ENCODE results near the gene PDE6A.

Gene PDE6A

GRCh38 chr5:149940077-149940574 is 4.5 kb downstream of the PDE6A start (continued):
- TF ChIP-seq ZEB2 (tag by site-specific recombination; IDR thresholded peaks at IDR 0.05) (peak; percentile 63), ZNF280D (tag by site-specific recombination; IDR thresholded peaks at IDR 0.05) (no peak), ZNF211 (tag by site-specific recombination; IDR thresholded peaks at IDR 0.05; ENCODE audit: low read depth) (no peak), ZNF521 (tag by site-specific recombination; IDR thresholded peaks at IDR 0.05) (no peak), ZNF677 (tag by site-specific recombination; IDR thresholded peaks at IDR 0.05) (no peak), ZNF248 (tag by site-specific recombination; IDR thresholded peaks at IDR 0.05) (no peak), FEZF1 (tag by site-specific recombination; IDR thresholded peaks at IDR 0.05) (no peak)
- TF ChIP-seq, protein P1, sequence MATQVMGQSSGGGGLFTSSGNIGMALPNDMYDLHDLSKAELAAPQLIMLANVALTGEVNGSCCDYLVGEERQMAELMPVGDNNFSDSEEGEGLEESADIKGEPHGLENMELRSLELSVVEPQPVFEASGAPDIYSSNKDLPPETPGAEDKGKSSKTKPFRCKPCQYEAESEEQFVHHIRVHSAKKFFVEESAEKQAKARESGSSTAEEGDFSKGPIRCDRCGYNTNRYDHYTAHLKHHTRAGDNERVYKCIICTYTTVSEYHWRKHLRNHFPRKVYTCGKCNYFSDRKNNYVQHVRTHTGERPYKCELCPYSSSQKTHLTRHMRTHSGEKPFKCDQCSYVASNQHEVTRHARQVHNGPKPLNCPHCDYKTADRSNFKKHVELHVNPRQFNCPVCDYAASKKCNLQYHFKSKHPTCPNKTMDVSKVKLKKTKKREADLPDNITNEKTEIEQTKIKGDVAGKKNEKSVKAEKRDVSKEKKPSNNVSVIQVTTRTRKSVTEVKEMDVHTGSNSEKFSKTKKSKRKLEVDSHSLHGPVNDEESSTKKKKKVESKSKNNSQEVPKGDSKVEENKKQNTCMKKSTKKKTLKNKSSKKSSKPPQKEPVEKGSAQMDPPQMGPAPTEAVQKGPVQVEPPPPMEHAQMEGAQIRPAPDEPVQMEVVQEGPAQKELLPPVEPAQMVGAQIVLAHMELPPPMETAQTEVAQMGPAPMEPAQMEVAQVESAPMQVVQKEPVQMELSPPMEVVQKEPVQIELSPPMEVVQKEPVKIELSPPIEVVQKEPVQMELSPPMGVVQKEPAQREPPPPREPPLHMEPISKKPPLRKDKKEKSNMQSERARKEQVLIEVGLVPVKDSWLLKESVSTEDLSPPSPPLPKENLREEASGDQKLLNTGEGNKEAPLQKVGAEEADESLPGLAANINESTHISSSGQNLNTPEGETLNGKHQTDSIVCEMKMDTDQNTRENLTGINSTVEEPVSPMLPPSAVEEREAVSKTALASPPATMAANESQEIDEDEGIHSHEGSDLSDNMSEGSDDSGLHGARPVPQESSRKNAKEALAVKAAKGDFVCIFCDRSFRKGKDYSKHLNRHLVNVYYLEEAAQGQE (tag by site-specific recombination; IDR thresholded peaks at IDR 0.05) = no peak

- Histone ChIP-seq H3K4me1 (ENCODE audit: control insufficient read depth, insufficient read depth, low read length) (peaks cover 13% of the 10 kb centered on the region), H3K27ac (ENCODE audit: extremely low read depth, low read depth, low read length) (no peak overlapping the region), H3K36me3 (ENCODE audit: control insufficient read depth in 2 of 2, insufficient read depth in 1 of 2, low read length in 2 of 2) (no peaks in the 10 kb centered on the region), H3K4me3 (ENCODE audit: low read depth, low read length) (no peak overlapping the region), H3K9me3 (ENCODE audit: control insufficient read depth, insufficient read depth, low read depth, low read length) (no peaks in the 10 kb centered on the region)
- ChIA-PET POLR2A (interaction anchor here (0.6 to 1.9 kb wide), 2 partner anchors 21 to 476 kb away, joined by 4 to 8 read pairs; partner anchors contain the start of gene SLC26A2), CTCF (interaction anchor here (0.6 to 1.7 kb wide), 5 partner anchors 16 to 1575 kb away, joined by 3 to 4 read pairs (median 3); no protein-coding TSS in a partner anchor)
- TF ChIP-seq ZBTB1 (tag by site-specific recombination; IDR thresholded peaks at IDR 0.05) (no peak), ZNF423 (tag by site-specific recombination; IDR thresholded peaks at IDR 0.05) (no peak), ZNF26 (tag by site-specific recombination; IDR thresholded peaks at IDR 0.05) (no peak), ZNF426 (tag by site-specific recombination; IDR thresholded peaks at IDR 0.05) (no peak), WT1 (tag by site-specific recombination; IDR thresholded peaks at IDR 0.05) (peak; percentile 67), ZFP69B (tag by site-specific recombination; IDR thresholded peaks at IDR 0.05) (no peak), ZSCAN18 (tag by site-specific recombination; IDR thresholded peaks at IDR 0.05) (no peak), ZNF571 (tag by site-specific recombination; IDR thresholded peaks at IDR 0.05) (no peak), ZFHX2 (tag by site-specific recombination; conservative IDR thresholded peaks at IDR 0.05) (no peak), ZNF391 (tag by site-specific recombination; IDR thresholded peaks at IDR 0.05; ENCODE audit: borderline replicate concordance, low read depth) (no peak), OSR2 (tag by site-specific recombination; IDR thresholded peaks at IDR 0.05) (peak; percentile 7; the same call in 1 of the 2 replicates), ZNF174 (tag by site-specific recombination; IDR thresholded peaks at IDR 0.05) (no peak), ZBTB17 (tag by site-specific recombination; IDR thresholded peaks at IDR 0.05) (0 out of 2 replicates have a peak, but pooled peaks have one; percentile 8), EGR2 (tag by site-specific recombination; IDR thresholded peaks at IDR 0.05; ENCODE audit: low read depth) (no peak)
- TF ChIP-seq, protein P2, sequence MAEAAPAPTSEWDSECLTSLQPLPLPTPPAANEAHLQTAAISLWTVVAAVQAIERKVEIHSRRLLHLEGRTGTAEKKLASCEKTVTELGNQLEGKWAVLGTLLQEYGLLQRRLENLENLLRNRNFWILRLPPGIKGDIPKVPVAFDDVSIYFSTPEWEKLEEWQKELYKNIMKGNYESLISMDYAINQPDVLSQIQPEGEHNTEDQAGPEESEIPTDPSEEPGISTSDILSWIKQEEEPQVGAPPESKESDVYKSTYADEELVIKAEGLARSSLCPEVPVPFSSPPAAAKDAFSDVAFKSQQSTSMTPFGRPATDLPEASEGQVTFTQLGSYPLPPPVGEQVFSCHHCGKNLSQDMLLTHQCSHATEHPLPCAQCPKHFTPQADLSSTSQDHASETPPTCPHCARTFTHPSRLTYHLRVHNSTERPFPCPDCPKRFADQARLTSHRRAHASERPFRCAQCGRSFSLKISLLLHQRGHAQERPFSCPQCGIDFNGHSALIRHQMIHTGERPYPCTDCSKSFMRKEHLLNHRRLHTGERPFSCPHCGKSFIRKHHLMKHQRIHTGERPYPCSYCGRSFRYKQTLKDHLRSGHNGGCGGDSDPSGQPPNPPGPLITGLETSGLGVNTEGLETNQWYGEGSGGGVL (tag by site-specific recombination; IDR thresholded peaks at IDR 0.05) = no peak
- TF ChIP-seq, protein P3, sequence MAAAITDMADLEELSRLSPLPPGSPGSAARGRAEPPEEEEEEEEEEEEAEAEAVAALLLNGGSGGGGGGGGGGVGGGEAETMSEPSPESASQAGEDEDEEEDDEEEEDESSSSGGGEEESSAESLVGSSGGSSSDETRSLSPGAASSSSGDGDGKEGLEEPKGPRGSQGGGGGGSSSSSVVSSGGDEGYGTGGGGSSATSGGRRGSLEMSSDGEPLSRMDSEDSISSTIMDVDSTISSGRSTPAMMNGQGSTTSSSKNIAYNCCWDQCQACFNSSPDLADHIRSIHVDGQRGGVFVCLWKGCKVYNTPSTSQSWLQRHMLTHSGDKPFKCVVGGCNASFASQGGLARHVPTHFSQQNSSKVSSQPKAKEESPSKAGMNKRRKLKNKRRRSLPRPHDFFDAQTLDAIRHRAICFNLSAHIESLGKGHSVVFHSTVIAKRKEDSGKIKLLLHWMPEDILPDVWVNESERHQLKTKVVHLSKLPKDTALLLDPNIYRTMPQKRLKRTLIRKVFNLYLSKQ (tag by site-specific recombination; IDR thresholded peaks at IDR 0.05; ENCODE audit: borderline replicate concordance) = no peak
These were observed 5.0 kb downstream of the PDE6A start for GRCh38 chr5:149939546-149939945.

All from HEK293 (cell line).